Measurements from ENCODE around the gene TNRC6A. TPM values are rescaled to one million over a fixed set of nuclear protein-coding genes. Genes with fewer than 3 reads are reported as not detected.

TNRC6A gene
- total RNA-seq, 2 experiments from 2014 or later, result 38.1 to 60.3 TPM

GRCh38 chr16:24692854-24693253 is 36.6 kb upstream of the TNRC6A start:
- Histone ChIP-seq H3K4me3 (ENCODE audit: low read depth, low read length, poor library complexity, severe bottlenecking) (no peak overlapping the region), H3K36me3 (ENCODE audit: insufficient read depth, low read length) (no peaks in the 10 kb centered on the region), H3K27ac (ENCODE audit: low read depth, low read length, poor library complexity, severe bottlenecking) (no peak overlapping the region), H3K9me2 (ENCODE audit: insufficient read depth, low read length) (no peaks in the 10 kb centered on the region), H4K20me1 (ENCODE audit: insufficient read depth, low read length) (no peaks in the 10 kb centered on the region), H3K9me3 (ENCODE audit: low read length) (no peaks in the 10 kb centered on the region), H3K4me2 (ENCODE audit: low read length) (no peak overlapping the region), H3K4me1 (ENCODE audit: insufficient read depth, low read length, poor library complexity, severe bottlenecking) (no peaks in the 10 kb centered on the region), H2AFZ (ENCODE audit: low read length) (no peak overlapping the region), H3K79me2 (ENCODE audit: insufficient read depth, low read depth, low read length) (no peaks in the 10 kb centered on the region)
- BruUV-seq (replicated peaks), result no TSS peak
- CTCF ChIA-PET (ENCODE audit: unreplicated experiment), result no interaction called here
- TF ChIP-seq CTCF (conservative IDR thresholded peaks at IDR 0.05; ENCODE audit: low read length), result no peak
- TF ChIP-seq EZH2phosphoT487 (IDR thresholded peaks at IDR 0.05; ENCODE audit: borderline replicate concordance, low read depth, low read length), result no peak
- DNase-seq (ENCODE audit: low spot score), result no peak
- intact Hi-C loops (cut with micrococcal nuclease; ENCODE audit: unreplicated experiment), result no loop called here
- POLR2A ChIA-PET, result no interaction called here

- Histone ChIP-seq H3K36me3 (ENCODE audit: insufficient read depth, low read length) (no peaks in the 10 kb centered on the region), H4K20me1 (ENCODE audit: insufficient read depth, low read length) (no peaks in the 10 kb centered on the region), H3K4me2 (ENCODE audit: low read length) (no peak overlapping the region), H3K9me2 (ENCODE audit: insufficient read depth, low read length) (no peaks in the 10 kb centered on the region), H2AFZ (ENCODE audit: low read length) (no peak overlapping the region), H3K27ac (ENCODE audit: low read depth, low read length, poor library complexity, severe bottlenecking) (no peak overlapping the region), H3K4me1 (ENCODE audit: insufficient read depth, low read length, poor library complexity, severe bottlenecking) (no peaks in the 10 kb centered on the region), H3K9me3 (ENCODE audit: low read length) (no peaks in the 10 kb centered on the region), H3K4me3 (ENCODE audit: low read depth, low read length, poor library complexity, severe bottlenecking) (no peak overlapping the region), H3K79me2 (ENCODE audit: insufficient read depth, low read depth, low read length) (no peaks in the 10 kb centered on the region)
- POLR2A ChIA-PET, result interaction anchor here (0.7 kb wide), 1 partner anchor 82 kb away, joined by 5 read pairs; no protein-coding TSS in a partner anchor
- DNase-seq (ENCODE audit: low spot score), result no peak
- intact Hi-C loops (cut with micrococcal nuclease; ENCODE audit: unreplicated experiment), result no loop called here
- CTCF ChIA-PET (ENCODE audit: unreplicated experiment), result no interaction called here
- no TSS peak for BruUV-seq (replicated peaks)
- TF ChIP-seq CTCF (conservative IDR thresholded peaks at IDR 0.05; ENCODE audit: low read length) (no peak), EZH2phosphoT487 (IDR thresholded peaks at IDR 0.05; ENCODE audit: borderline replicate concordance, low read depth, low read length) (no peak)
Observed at GRCh38 chr16:24694931-24695330, 34.5 kb upstream of the TNRC6A start.

GRCh38 chr16:24696699-24697098 is 32.8 kb upstream of the TNRC6A start:
- TF ChIP-seq EZH2phosphoT487 (IDR thresholded peaks at IDR 0.05; ENCODE audit: borderline replicate concordance, low read depth, low read length) (no peak), CTCF (conservative IDR thresholded peaks at IDR 0.05; ENCODE audit: low read length) (no peak)
- POLR2A ChIA-PET, result interaction anchor here (0.7 kb wide), 1 partner anchor 48 kb away, joined by 4 read pairs; no protein-coding TSS in a partner anchor
- CTCF ChIA-PET (ENCODE audit: unreplicated experiment), result no interaction called here
- Histone ChIP-seq H3K27ac (ENCODE audit: low read depth, low read length, poor library complexity, severe bottlenecking) (no peak overlapping the region), H3K4me2 (ENCODE audit: low read length) (no peak overlapping the region), H3K4me1 (ENCODE audit: insufficient read depth, low read length, poor library complexity, severe bottlenecking) (no peaks in the 10 kb centered on the region), H3K36me3 (ENCODE audit: insufficient read depth, low read length) (no peaks in the 10 kb centered on the region), H3K79me2 (ENCODE audit: insufficient read depth, low read depth, low read length) (no peaks in the 10 kb centered on the region), H3K9me3 (ENCODE audit: low read length) (no peaks in the 10 kb centered on the region), H2AFZ (ENCODE audit: low read length) (no peak overlapping the region), H3K4me3 (ENCODE audit: low read depth, low read length, poor library complexity, severe bottlenecking) (no peak overlapping the region), H3K9me2 (ENCODE audit: insufficient read depth, low read length) (no peaks in the 10 kb centered on the region), H4K20me1 (ENCODE audit: insufficient read depth, low read length) (no peaks in the 10 kb centered on the region)
- no peak for DNase-seq (ENCODE audit: low spot score)
- intact Hi-C loops (cut with micrococcal nuclease; ENCODE audit: unreplicated experiment), result no loop called here
- BruUV-seq (replicated peaks), result no TSS peak

Measured in OCI-LY7 (cell line).